Measurements from ENCODE around the gene FGFR1OP2. TPM values are rescaled to one million over a fixed set of nuclear protein-coding genes. Genes with fewer than 3 reads are reported as not detected.

FGFR1OP2 gene
- total and polyA plus RNA-seq, 2 of the 8 experiments (the other 6 are each of a cell fraction or from before 2014, with no cell fraction given) = 8.8 to 34.4 TPM

- Histone ChIP-seq H3K27ac (ENCODE audit: low read depth, low read length) (no peak overlapping the region), H3K79me2 (ENCODE audit: control insufficient read depth in 1 of 2, insufficient read depth in 2 of 2, low read length in 2 of 2) (no peaks in the 10 kb centered on the region), H4K91ac (replicated peaks; ENCODE audit: insufficient read length, low read length) (no peak overlapping the region), H3K4me3 (ENCODE audit: extremely low read depth in 1 of 4, insufficient read depth in 2 of 4, low read depth in 3 of 4, low read length in 4 of 4) (no peak overlapping the region), H3K4me1 (replicated peaks in 1 of 4; ENCODE audit: control insufficient read depth in 3 of 4, insufficient read depth in 4 of 4, low read length in 3 of 4) (no peaks in the 10 kb centered on the region), H4K8ac (ENCODE audit: extremely low read depth, insufficient read depth, low read length) (no peak overlapping the region), H3K18ac (ENCODE audit: extremely low read depth, low read length) (no peak overlapping the region), H2BK12ac (ENCODE audit: low read depth, low read length) (no peak overlapping the region), H4K20me1 (replicated peaks in 1 of 2; ENCODE audit: control insufficient read depth in 1 of 2, insufficient read depth in 2 of 2, low read length in 2 of 2) (no peaks in the 10 kb centered on the region), H4K5ac (ENCODE audit: insufficient read length, low read depth, low read length) (no peak overlapping the region), H3K79me1 (ENCODE audit: low read depth, low read length) (no peaks in the 10 kb centered on the region), H3K9ac (replicated peaks in 1 of 4; ENCODE audit: extremely low read depth in 1 of 4, low read depth in 3 of 4, low read length in 3 of 4) (no peak overlapping the region), H2AK5ac (ENCODE audit: low read depth, low read length) (no peak overlapping the region), H3K9me3 (ENCODE audit: insufficient read depth in 2 of 2, low read depth in 1 of 2, low read length in 1 of 2) (no peaks in the 10 kb centered on the region), H3K27me3 (replicated peaks in 1 of 4; ENCODE audit: control insufficient read depth in 3 of 4, extremely low read depth in 1 of 4, insufficient read depth in 3 of 4, low read length in 3 of 4) (no peaks in the 10 kb centered on the region), H3K56ac (replicated peaks; ENCODE audit: insufficient read length, low read depth, low read length) (no peak overlapping the region), H2BK5ac (ENCODE audit: low read depth, low read length) (no peak overlapping the region), H3K14ac (ENCODE audit: insufficient read length) (no peak overlapping the region), H3K23ac (ENCODE audit: insufficient read length) (no peak overlapping the region), H3K4ac (replicated peaks; ENCODE audit: insufficient read length, low read depth, low read length) (no peak overlapping the region), H3K23me2 (ENCODE audit: low read depth, low read length) (no peaks in the 10 kb centered on the region), H2AFZ (ENCODE audit: low read length) (no peak overlapping the region), H3K4me2 (ENCODE audit: insufficient read depth in 1 of 2, low read depth in 2 of 2, low read length in 2 of 2) (no peak overlapping the region), H3K36me3 (ENCODE audit: control insufficient read depth in 2 of 4, insufficient read depth in 4 of 4, low read length in 3 of 4) (peaks cover 5 to 28% (median 13%) of the 10 kb centered on the region in 4 experiments; a peak in 6 of 8 replicates), H2BK15ac (ENCODE audit: low read length) (no peak overlapping the region), H2BK20ac (ENCODE audit: low read length) (no peak overlapping the region), H2BK120ac (replicated peaks; ENCODE audit: low read depth, low read length) (no peak overlapping the region)
- ChIA-PET POLR2A (ENCODE audit: partially characterized antibody) (no interaction called here), CTCF (ENCODE audit: partially characterized antibody) (interaction anchor here (1.4 to 1.6 kb wide), 3 partner anchors 22 to 105 kb away, joined by 3 to 4 read pairs (median 3); partner anchors contain the start of gene TM7SF3)
- FAIRE-seq = no peak
- WGBS, 2 experiments (ENCODE audit: extremely low coverage in 1 of 2, insufficient coverage in 1 of 2, insufficient read length in 1 of 2, insufficient replicate concordance in 2 of 2, low coverage in 1 of 2, low lambda C conversion rate in 2 of 2, missing lambda C conversion rate in 1 of 2) = 86% methylated on average over 2 of the region's 2 CpGs; no CpG with 5 or more reads in 1 of the 2 experiments
- DNase-seq (ENCODE audit: low read depth in 1 of 2, low spot score in 2 of 2) = no peak
- no peak for TF ChIP-seq CTCF (IDR thresholded peaks at IDR 0.05; ENCODE audit: control extremely low read depth in 1 of 3, insufficient read depth in 1 of 3, low read depth in 1 of 3, low read length in 3 of 3)
- no peak for TF ChIP-seq RNF2 (IDR thresholded peaks at IDR 0.05; ENCODE audit: borderline replicate concordance, low read depth, low read length, missing control alignments, poor library complexity, severe bottlenecking)
- TF ChIP-seq CTBP2 (IDR thresholded peaks at IDR 0.05; ENCODE audit: borderline replicate concordance, insufficient read depth, insufficient read length, low read length) = no peak
Measured at GRCh38 chr12:26976687-26977086, 38.4 kb downstream of the FGFR1OP2 start.
